Astrocyte of the cerebellum (primary cell): ENCODE data around the gene VEZT.
"Not testable (repeated sequence)": the region's sequence is repeated elsewhere in the genome, so short reads cannot be mapped to it uniquely, and the experiment has no call there.

Experiments used
- DNase-seq: peaks from one replicate; pipeline ENCODE4 v3.0.0-alpha.2; 2011; ENCODE audit warnings: low read depth
- H3K4me3 ChIP-seq: 2 replicates; pipeline ENCODE4 v1.5.1; 2011; ENCODE audit warnings: mild to moderate bottlenecking, low read depth, low read length, moderate library complexity
- CTCF ChIP-seq: IDR thresholded peaks from 2 replicates; pipeline ENCODE4 v1.5.1; 2012; ENCODE audit warnings: low read length, low read depth, moderate library complexity, mild to moderate bottlenecking; ENCODE audit errors: missing control alignments
- in situ Hi-C: cut with HindIII; loops from 2 replicates; pipeline ENCODE4 v1.10.0; 2017; ENCODE audit warnings: low sequenced_read_pairs

VEZT gene

GRCh38 chr12:95316798-95317197 is 99.2 kb downstream of the VEZT start:
- TF ChIP-seq CTCF: no peak

GRCh38 chr12:95318071-95318545 is 100.5 kb downstream of the VEZT start:
- no peak for TF ChIP-seq CTCF
- no peak for DNase-seq
- in situ Hi-C loops: no loop called here
- H3K4me3 ChIP-seq: no peak overlapping the region

More at GRCh38 chr12:95316798-95317197, 99.2 kb downstream of the VEZT start:
- in situ Hi-C loops: no loop called here
- DNase-seq: no peak
- no peak overlapping the region for H3K4me3 ChIP-seq

GRCh38 chr12:95319694-95320331 is 102.2 kb downstream of the VEZT start:
- H3K4me3 ChIP-seq: no peak overlapping the region
- DNase-seq: no peak
- no peak for TF ChIP-seq CTCF
- in situ Hi-C loops: loop anchor here (5.0 kb wide), 1 partner anchor 53 kb away; no protein-coding TSS in a partner anchor

- in situ Hi-C loops: loop anchor here (5.0 kb wide), 1 partner anchor 54 kb away; no protein-coding TSS in a partner anchor
- H3K4me3 ChIP-seq: no peak overlapping the region
- DNase-seq: no peak
- TF ChIP-seq CTCF: no peak
These were observed 104.1 kb downstream of the VEZT start for GRCh38 chr12:95321516-95322246.

- in situ Hi-C loops: loop anchor here (5.0 kb wide), 1 partner anchor 55 kb away; no protein-coding TSS in a partner anchor
- DNase-seq: no peak
- no peak for TF ChIP-seq CTCF
- H3K4me3 ChIP-seq: no peak overlapping the region
These were observed 104.7 kb downstream of the VEZT start for GRCh38 chr12:95322326-95322725.

GRCh38 chr12:95323212-95323611 is 105.6 kb downstream of the VEZT start:
- in situ Hi-C loops: loop anchor here (5.0 kb wide), 1 partner anchor 56 kb away; no protein-coding TSS in a partner anchor
- no peak for DNase-seq
- TF ChIP-seq CTCF: no peak
- no peak overlapping the region for H3K4me3 ChIP-seq

GRCh38 chr12:95324246-95324645 is 106.6 kb downstream of the VEZT start:
- DNase-seq, H3K4me3 ChIP-seq: not testable (repeated sequence)
- in situ Hi-C loops: loop anchor here (5.0 kb wide), 1 partner anchor 57 kb away; no protein-coding TSS in a partner anchor
